Measurements from ENCODE around the gene WARS2. TPM values are rescaled to one million over a fixed set of nuclear protein-coding genes. Genes with fewer than 3 reads are reported as not detected.
"Not testable (repeated sequence)": the region's sequence is repeated elsewhere in the genome, so short reads cannot be mapped to it uniquely, and the experiment has no call there.

The WARS2 gene
- total and polyA plus RNA-seq, 2 donors from 2014 or later = 13.9 to 14.8 TPM

- no peak for TF ChIP-seq CTCF (IDR thresholded peaks at IDR 0.05; ENCODE audit: borderline replicate concordance, extremely low read depth, insufficient read depth)
- Histone ChIP-seq H3K4me1 (ENCODE audit: control insufficient read depth in 2 of 3, insufficient read depth in 2 of 3, low read depth in 1 of 3, low read length in 3 of 3) (no peaks in the 10 kb centered on the region), H3K4me3 (ENCODE audit: low read length in 3 of 3) (no peak overlapping the region), H3K36me3 (ENCODE audit: control insufficient read depth in 2 of 3, insufficient read depth in 3 of 3, low read length in 3 of 3) (peaks cover 0 to 2% (median 0%) of the 10 kb centered on the region in 3 donors), H3K9ac (ENCODE audit: low read length in 3 of 3) (no peak overlapping the region), H3K27ac (ENCODE audit: low read depth in 2 of 2, low read length in 2 of 2) (no peak overlapping the region), H3K27me3 (ENCODE audit: control insufficient read depth, insufficient read depth, low read length) (no peaks in the 10 kb centered on the region), H3K9me3 (ENCODE audit: control insufficient read depth in 2 of 3, insufficient read depth in 1 of 3, low read length in 3 of 3) (no peaks in the 10 kb centered on the region)
- no peak for FAIRE-seq
- intact Hi-C loops (cut with DNase I) = no loop called here
- DNase-seq = no peak
Observed at GRCh38 chr1:119125874-119126273, 14.6 kb downstream of the WARS2 start.

GRCh38 chr1:119124764-119125163 is 15.7 kb downstream of the WARS2 start:
- no peak for TF ChIP-seq CTCF (IDR thresholded peaks at IDR 0.05; ENCODE audit: borderline replicate concordance, extremely low read depth, insufficient read depth)
- FAIRE-seq (no peak), DNase-seq (no peak)
- no peaks in the 10 kb centered on the region for H3K9me3 ChIP-seq (ENCODE audit: control insufficient read depth in 2 of 3, insufficient read depth in 1 of 3, low read length in 3 of 3)
- no peak overlapping the region for H3K27ac ChIP-seq (ENCODE audit: low read depth in 2 of 2, low read length in 2 of 2)
- intact Hi-C loops (cut with DNase I) = no loop called here
- H3K27me3 ChIP-seq (ENCODE audit: control insufficient read depth, insufficient read depth, low read length) = no peaks in the 10 kb centered on the region
- H3K9ac ChIP-seq (ENCODE audit: low read length in 3 of 3) = no peak overlapping the region
- no peaks in the 10 kb centered on the region for H3K4me1 ChIP-seq (ENCODE audit: control insufficient read depth in 2 of 3, insufficient read depth in 2 of 3, low read depth in 1 of 3, low read length in 3 of 3)
- no peak overlapping the region for H3K4me3 ChIP-seq (ENCODE audit: low read length in 3 of 3)
- peaks cover 0 to 2% (median 0%) of the 10 kb centered on the region in 3 donors for H3K36me3 ChIP-seq (ENCODE audit: control insufficient read depth in 2 of 3, insufficient read depth in 3 of 3, low read length in 3 of 3)

- FAIRE-seq; DNase-seq; H3K9ac ChIP-seq (ENCODE audit: low read length in 3 of 3); H3K9me3 ChIP-seq (ENCODE audit: control insufficient read depth in 2 of 3, insufficient read depth in 1 of 3, low read length in 3 of 3); H3K27me3 ChIP-seq (ENCODE audit: control insufficient read depth, insufficient read depth, low read length); intact Hi-C loops (cut with DNase I); H3K27ac ChIP-seq (ENCODE audit: low read depth in 2 of 2, low read length in 2 of 2); H3K4me1 ChIP-seq (ENCODE audit: control insufficient read depth in 2 of 3, insufficient read depth in 2 of 3, low read depth in 1 of 3, low read length in 3 of 3); H3K4me3 ChIP-seq (ENCODE audit: low read length in 3 of 3); H3K36me3 ChIP-seq (ENCODE audit: control insufficient read depth in 2 of 3, insufficient read depth in 3 of 3, low read length in 3 of 3): not testable (repeated sequence)
Observed at GRCh38 chr1:119121872-119122271, 18.6 kb downstream of the WARS2 start.

GRCh38 chr1:119116725-119117124 is 23.7 kb downstream of the WARS2 start:
- no peak for TF ChIP-seq CTCF (IDR thresholded peaks at IDR 0.05; ENCODE audit: borderline replicate concordance, extremely low read depth, insufficient read depth)
- Histone ChIP-seq H3K27me3 (ENCODE audit: control insufficient read depth, insufficient read depth, low read length) (no peaks in the 10 kb centered on the region), H3K36me3 (ENCODE audit: control insufficient read depth in 2 of 3, insufficient read depth in 3 of 3, low read length in 3 of 3) (no peaks in the 10 kb centered on the region), H3K9me3 (ENCODE audit: control insufficient read depth in 2 of 3, insufficient read depth in 1 of 3, low read length in 3 of 3) (no peaks in the 10 kb centered on the region), H3K4me1 (ENCODE audit: control insufficient read depth in 2 of 3, insufficient read depth in 2 of 3, low read depth in 1 of 3, low read length in 3 of 3) (no peaks in the 10 kb centered on the region), H3K27ac (ENCODE audit: low read depth in 2 of 2, low read length in 2 of 2) (no peak overlapping the region), H3K9ac (ENCODE audit: low read length in 3 of 3) (no peak overlapping the region), H3K4me3 (ENCODE audit: low read length in 3 of 3) (no peak overlapping the region)
- intact Hi-C loops (cut with DNase I) = no loop called here
- DNase-seq (no peak), FAIRE-seq (no peak)
